HL-60/S4 treated with phorbol 12-myristate 13-acetate at 8.2 ng/mL for 4 days and 3 days (cell line): ENCODE measurements around the gene JSRP1.

Experiments
- in situ Hi-C: fragments of 300-500 bp; cut with MboI; formaldehyde crosslinking; loops from 2 replicates; pipeline ENCODE4 v1.15.0; 2022; ENCODE audit warnings: low sequenced_read_pairs

JSRP1 gene

GRCh38 chr19:2255982-2256685, at the start of gene JSRP1:
Gene JSRP1 (minus strand): TSS chr19:2256417. CDS start chr19:2255314, 1,103 bp downstream.
- in situ Hi-C loops, result no loop called here

DNA sequence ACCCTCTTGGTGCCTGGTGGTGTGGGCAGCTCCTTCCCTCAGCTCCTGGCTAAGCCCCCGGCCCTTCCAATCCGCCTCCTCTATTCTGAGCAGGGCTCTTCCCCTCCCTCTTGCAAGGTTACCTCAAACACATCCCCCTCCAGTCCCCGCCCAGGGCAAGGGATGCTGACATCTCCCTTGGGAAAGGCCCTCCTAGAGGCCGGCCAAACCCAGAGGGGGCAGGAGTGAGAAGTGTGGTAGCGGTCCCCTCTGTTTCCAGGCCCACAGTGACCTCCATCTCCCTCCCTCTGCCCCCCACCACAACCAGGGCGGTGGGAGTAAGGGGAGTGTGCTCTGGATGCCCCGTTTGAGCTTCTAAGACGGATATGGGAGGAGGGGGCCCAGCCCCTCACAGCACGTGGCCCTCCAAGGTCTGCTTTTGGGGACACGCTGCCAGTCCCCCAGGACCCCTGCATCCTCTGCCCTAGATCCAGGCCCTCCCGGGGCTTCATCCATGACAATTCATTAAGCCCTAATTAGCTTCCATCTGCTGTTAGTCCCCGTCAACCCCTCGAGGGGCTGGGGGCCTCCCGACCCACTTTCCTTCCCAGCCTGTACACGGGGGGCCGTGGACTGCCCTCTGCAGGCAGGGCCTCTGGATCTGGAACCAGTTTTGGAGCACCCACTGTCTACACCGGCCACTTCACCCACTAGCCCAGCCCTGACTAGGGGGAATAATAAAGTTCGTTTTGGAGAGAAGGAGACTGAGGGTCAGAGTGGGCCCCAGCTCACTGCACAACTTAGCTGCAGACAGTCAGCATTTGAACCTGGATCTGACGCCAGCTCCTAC, 49.4 kb upstream of the JSRP1 start:
- in situ Hi-C loops, result no loop called here

- in situ Hi-C loops, result no loop called here
These were observed 47.1 kb upstream of the JSRP1 start for GRCh38 chr19:2303211-2303798.

GRCh38 chr19:2302319-2303210, 46.3 kb upstream of the JSRP1 start:
- in situ Hi-C loops, result no loop called here

DNA sequence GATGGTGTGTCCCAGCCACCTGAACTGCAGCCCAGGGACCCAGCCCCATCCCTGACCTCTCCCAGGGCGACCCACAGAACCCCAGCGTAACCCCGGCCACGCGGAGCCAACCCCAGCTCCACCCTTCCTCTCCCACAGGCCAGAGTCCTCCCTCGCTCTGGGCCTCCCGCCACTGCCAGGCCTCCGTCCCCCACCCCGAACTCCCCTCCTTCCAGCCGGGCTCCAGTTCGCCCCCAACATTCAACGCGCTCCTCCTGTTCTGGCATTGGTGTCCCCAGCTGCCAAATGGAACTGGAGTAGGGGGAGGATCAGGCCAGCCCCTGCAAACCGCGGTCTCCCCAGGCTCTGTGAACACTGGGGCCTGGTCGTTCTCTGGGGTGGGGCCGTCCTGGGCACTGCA, 44.3 kb upstream of the JSRP1 start:
- in situ Hi-C loops, result no loop called here

- in situ Hi-C loops, result no loop called here
These were observed 39.9 kb upstream of the JSRP1 start for GRCh38 chr19:2296141-2296540.

- in situ Hi-C loops, result no loop called here
These were observed 38.6 kb upstream of the JSRP1 start for GRCh38 chr19:2294687-2295335.

- in situ Hi-C loops, result no loop called here
These were observed 35.1 kb upstream of the JSRP1 start for GRCh38 chr19:2291185-2291751.

DNA sequence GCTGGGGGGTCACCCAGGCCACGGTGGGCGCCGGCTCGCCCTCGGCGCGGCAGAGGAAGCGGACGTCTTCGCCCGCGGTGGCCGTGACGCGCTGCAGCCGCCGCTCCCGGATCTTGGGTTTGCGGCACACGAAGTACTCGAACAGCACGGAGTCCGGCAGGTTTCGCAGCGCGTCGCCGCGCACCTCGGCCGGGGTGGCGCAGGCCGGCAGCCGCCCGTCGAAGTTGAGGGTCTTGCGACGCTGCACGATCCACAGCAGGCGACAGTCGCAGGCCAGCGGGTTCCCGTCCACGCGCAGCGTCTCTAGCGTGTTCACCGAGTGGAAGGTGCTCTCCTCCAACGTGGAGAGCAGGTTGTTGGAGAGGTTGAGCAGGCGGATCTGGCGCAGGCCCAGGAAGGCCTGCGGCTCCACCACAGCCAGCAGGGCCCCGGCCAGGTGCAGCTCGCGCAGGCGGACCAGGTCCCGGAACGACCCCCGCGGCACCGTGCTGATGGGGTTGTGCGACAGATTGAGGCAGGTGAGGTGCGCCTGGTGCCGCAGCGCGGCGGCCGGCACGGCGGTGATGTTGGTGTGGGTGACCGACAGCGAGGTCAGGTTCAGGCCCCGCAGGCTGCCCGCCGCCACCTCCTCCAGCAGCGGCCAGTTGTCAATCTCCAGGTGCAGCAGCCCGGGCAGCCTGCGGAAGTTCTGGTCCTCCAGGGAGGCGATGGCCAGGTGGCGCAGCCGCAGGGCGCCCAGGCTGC, 34.4 kb upstream of the JSRP1 start:
- in situ Hi-C loops, result no loop called here

DNA sequence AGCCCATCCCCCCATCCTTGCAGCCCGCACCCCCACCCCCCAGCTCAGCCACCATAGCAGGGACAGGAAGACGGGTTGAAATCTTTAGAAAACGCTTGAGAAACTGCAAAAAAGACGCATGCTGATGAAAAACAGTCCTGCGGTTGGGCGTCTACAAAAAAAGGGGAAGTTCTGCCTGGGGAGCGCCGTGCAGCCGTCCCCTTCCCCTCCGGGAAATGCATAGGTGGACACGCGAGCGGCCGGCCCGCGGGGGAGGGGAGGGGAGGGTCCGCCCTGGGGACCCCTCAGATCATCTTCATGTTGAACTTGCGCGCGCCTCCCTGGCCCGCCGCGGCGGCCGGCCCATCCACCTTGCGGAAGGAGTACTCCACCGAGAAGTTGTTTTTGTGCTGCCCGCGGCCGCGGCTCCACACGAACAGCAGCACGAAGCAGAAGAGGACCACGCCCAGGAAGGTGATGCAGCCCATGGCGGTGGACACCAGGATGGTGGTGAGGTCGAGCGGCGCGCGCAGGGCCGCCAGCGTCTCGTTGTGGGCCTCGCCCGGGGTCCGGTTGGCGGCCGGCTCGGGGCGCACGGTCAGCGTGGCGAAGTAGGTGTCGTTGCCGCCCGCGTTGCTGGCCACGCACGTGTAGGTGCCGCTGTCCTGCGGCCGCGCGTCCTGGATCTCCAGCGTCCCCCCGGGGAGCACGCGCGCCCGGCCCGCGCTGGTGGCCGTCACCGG, 33.7 kb upstream of the JSRP1 start:
- in situ Hi-C loops, result no loop called here

GRCh38 chr19:2288818-2289713, 32.8 kb upstream of the JSRP1 start:
- in situ Hi-C loops, result no loop called here

GRCh38 chr19:2288338-2288817, 32.2 kb upstream of the JSRP1 start:
- in situ Hi-C loops, result no loop called here

GRCh38 chr19:2287585-2288337, 31.5 kb upstream of the JSRP1 start:
- in situ Hi-C loops, result no loop called here

GRCh38 chr19:2286402-2287140, 30.4 kb upstream of the JSRP1 start:
- in situ Hi-C loops, result no loop called here

DNA sequence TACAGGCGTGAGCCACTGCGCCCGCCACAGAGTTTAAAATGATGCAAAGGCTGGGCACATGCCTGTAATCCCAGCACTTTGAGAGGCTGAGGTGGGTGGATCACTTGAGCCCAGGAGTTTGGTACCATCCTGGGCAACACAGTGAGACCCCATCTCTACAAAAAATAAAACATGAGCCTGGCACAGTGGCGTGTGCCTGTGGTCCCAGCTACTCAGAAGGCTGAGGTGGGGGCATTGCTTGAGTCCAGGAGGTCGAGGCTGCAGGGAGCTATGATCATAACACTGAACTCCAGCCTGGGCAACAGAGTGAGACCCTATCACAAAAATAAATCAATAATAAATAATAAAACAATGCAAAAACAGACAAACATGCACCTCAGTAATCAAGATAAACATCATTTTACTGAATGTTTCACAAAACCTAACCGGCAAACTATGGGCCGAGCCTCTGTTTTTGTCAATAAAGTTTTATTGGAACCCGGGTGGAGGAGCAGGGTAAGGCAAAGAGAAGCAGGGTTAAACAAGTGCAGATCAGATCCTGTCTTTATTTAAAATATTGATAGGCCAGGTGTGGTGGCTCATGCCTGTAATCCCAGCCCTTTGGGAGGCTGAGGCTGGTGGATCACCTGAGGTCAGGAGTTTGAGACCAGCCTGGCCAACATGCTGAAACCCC, 27.8 kb upstream of the JSRP1 start:
- in situ Hi-C loops, result no loop called here

- in situ Hi-C loops, result no loop called here
These were observed 26.6 kb upstream of the JSRP1 start for GRCh38 chr19:2282862-2283237.
